HG03097 (cell line): ENCODE measurements around the gene ERBB4.
A peak's percentile ranks its signal among the peaks of the same experiment; 100 is the strongest.

ENCODE experiments used
- ATAC-seq: cut with Tn5 transposase; IDR thresholded peaks from one replicate; pipeline ENCODE4 v1.9.1; 2021; ENCODE audit not compliant: unreplicated experiment, low FRiP score

The ERBB4 gene

GRCh38 chr2:211867845-211868451 is 670.7 kb downstream of the ERBB4 start:
- ATAC-seq, result peak; percentile 92

GRCh38 chr2:211864328-211864727 is 674.3 kb downstream of the ERBB4 start:
- ATAC-seq, result no peak

- no peak for ATAC-seq
Observed at GRCh38 chr2:211860224-211860623, 678.4 kb downstream of the ERBB4 start.

- ATAC-seq, result no peak
Observed at GRCh38 chr2:211854832-211855231, 683.8 kb downstream of the ERBB4 start.

- ATAC-seq, result no peak
Observed at GRCh38 chr2:211846714-211847113, 691.9 kb downstream of the ERBB4 start.

GRCh38 chr2:211846036-211846400 is 692.6 kb downstream of the ERBB4 start:
- no peak for ATAC-seq

GRCh38 chr2:211845338-211846035 is 693.1 kb downstream of the ERBB4 start:
- no peak for ATAC-seq

- no peak for ATAC-seq
Observed at GRCh38 chr2:211837706-211838105, 700.9 kb downstream of the ERBB4 start.

GRCh38 chr2:211837206-211837605 is 701.4 kb downstream of the ERBB4 start:
- no peak for ATAC-seq

GRCh38 chr2:211836409-211836808 is 702.2 kb downstream of the ERBB4 start:
- no peak for ATAC-seq

GRCh38 chr2:211835695-211836094 is 702.9 kb downstream of the ERBB4 start:
- ATAC-seq, result no peak

- no peak for ATAC-seq
Observed at GRCh38 chr2:211833582-211834279, 704.9 kb downstream of the ERBB4 start.

GRCh38 chr2:211829725-211830124 is 708.9 kb downstream of the ERBB4 start:
- no peak for ATAC-seq

GRCh38 chr2:211823886-211824479 is 714.6 kb downstream of the ERBB4 start:
- ATAC-seq, result no peak

- ATAC-seq, result no peak
Observed at GRCh38 chr2:211822686-211823335, 715.8 kb downstream of the ERBB4 start.

GRCh38 chr2:211816754-211817153 is 721.8 kb downstream of the ERBB4 start:
- no peak for ATAC-seq

GRCh38 chr2:211812587-211812986 is 726.0 kb downstream of the ERBB4 start:
- no peak for ATAC-seq

GRCh38 chr2:211802666-211803065 is 735.9 kb downstream of the ERBB4 start:
- ATAC-seq, result no peak

GRCh38 chr2:211800001-211800400 is 738.6 kb downstream of the ERBB4 start:
- ATAC-seq, result no peak

GRCh38 chr2:211798868-211799267 is 739.7 kb downstream of the ERBB4 start:
- no peak for ATAC-seq

- ATAC-seq, result no peak
Observed at GRCh38 chr2:211793690-211794089, 744.9 kb downstream of the ERBB4 start.
